H9 (cell line): Measurements from ENCODE around the gene GSG1L. TPM values are rescaled to one million over a fixed set of nuclear protein-coding genes. Genes with fewer than 3 reads are reported as not detected.

Source experiments
- DNase-seq: peaks from one replicate; pipeline ENCODE4 v3.0.0-alpha.2; 2017
- H2AFZ ChIP-seq: one replicate; pipeline ENCODE4 v1.6.1; 2013; ENCODE audit warnings: mild to moderate bottlenecking, low read length, control low read depth, moderate library complexity
- H2AK5ac ChIP-seq: 2 replicates; pipeline ENCODE4 v1.6.1; 2013; ENCODE audit warnings: low read length, control low read depth, mixed read lengths; ENCODE audit not compliant: insufficient read length
- H2BK120ac ChIP-seq: one replicate; pipeline ENCODE4 v1.6.1; 2013; ENCODE audit warnings: low read depth, mild to moderate bottlenecking, low read length, control low read depth, inconsistent platforms; ENCODE audit not compliant: poor library complexity, severe bottlenecking
- H2BK12ac ChIP-seq: 2 replicates; pipeline ENCODE4 v1.6.1; 2013; ENCODE audit warnings: low read length, control low read depth, mixed read lengths, low read depth; ENCODE audit not compliant: insufficient read length
- H2BK15ac ChIP-seq: 2 replicates; pipeline ENCODE4 v1.6.1; 2013; ENCODE audit warnings: low read depth, low read length, control low read depth
- H2BK20ac ChIP-seq: one replicate; pipeline ENCODE4 v1.6.1; 2013; ENCODE audit warnings: low read depth, mild to moderate bottlenecking, low read length, control low read depth, inconsistent platforms; ENCODE audit not compliant: poor library complexity, severe bottlenecking
- H2BK5ac ChIP-seq: 2 replicates; pipeline ENCODE4 v1.6.1; 2013; ENCODE audit warnings: low read length, control low read depth, mixed read lengths; ENCODE audit not compliant: insufficient read length
- H3K14ac ChIP-seq: 2 replicates; pipeline ENCODE4 v1.6.1; 2013; ENCODE audit warnings: low read length, control low read depth; ENCODE audit not compliant: insufficient read depth
- H3K18ac ChIP-seq: 2 replicates; pipeline ENCODE4 v1.6.1; 2013; ENCODE audit warnings: low read depth, mild to moderate bottlenecking, mixed read lengths, low read length, control low read depth; ENCODE audit not compliant: insufficient read length
- H3K23ac ChIP-seq: 2 replicates; pipeline ENCODE4 v1.6.1; 2013; ENCODE audit warnings: low read length, control low read depth, mixed read lengths, low read depth; ENCODE audit not compliant: insufficient read length
- H3K23me2 ChIP-seq: 2 replicates; pipeline ENCODE4 v1.6.1; 2013; ENCODE audit warnings: low read depth, mild to moderate bottlenecking, mixed read lengths, low read length, control low read depth; ENCODE audit not compliant: insufficient read length, poor library complexity, severe bottlenecking
- H3K27ac ChIP-seq: 2 replicates; pipeline ENCODE4 v1.5.1; 2013; ENCODE audit warnings: low read length, control low read depth, mixed read lengths, low read depth; ENCODE audit not compliant: insufficient read length
- H3K27me3 ChIP-seq: 2 replicates; pipeline ENCODE4 v1.6.1; 2013; ENCODE audit warnings: low read length, control low read depth, inconsistent platforms; ENCODE audit not compliant: insufficient read depth
- H3K4ac ChIP-seq: 2 replicates; pipeline ENCODE4 v1.6.1; 2013; ENCODE audit warnings: low read depth, mild to moderate bottlenecking, control low read depth, inconsistent platforms, low read length, moderate library complexity
- H3K4me1 ChIP-seq: 2 replicates; pipeline ENCODE4 v1.6.1; 2013; ENCODE audit warnings: low read length, control low read depth, inconsistent platforms; ENCODE audit not compliant: insufficient read depth
- H3K4me2 ChIP-seq: 2 replicates; pipeline ENCODE4 v1.6.1; 2013; ENCODE audit warnings: low read length, control low read depth, mixed read lengths; ENCODE audit not compliant: insufficient read length, insufficient read depth
- H3K56ac ChIP-seq: 2 replicates; pipeline ENCODE4 v1.6.1; 2013; ENCODE audit warnings: low read depth, mild to moderate bottlenecking, mixed read lengths, low read length, control low read depth; ENCODE audit not compliant: insufficient read length
- H3K79me1 ChIP-seq: 2 replicates; pipeline ENCODE4 v1.6.1; 2013; ENCODE audit warnings: low read depth, mild to moderate bottlenecking, moderate library complexity, low read length, control low read depth, inconsistent platforms; ENCODE audit not compliant: insufficient read depth, poor library complexity, severe bottlenecking
- H3K79me2 ChIP-seq: 2 replicates; pipeline ENCODE4 v1.6.1; 2013; ENCODE audit warnings: low read length, control low read depth, inconsistent platforms; ENCODE audit not compliant: insufficient read depth
- H3K9ac ChIP-seq: 2 replicates; pipeline ENCODE4 v1.6.1; 2013; ENCODE audit warnings: low read length, control low read depth, mixed read lengths; ENCODE audit not compliant: insufficient read length; ENCODE audit errors: extremely low read depth
- H3K9me3 ChIP-seq: one replicate; pipeline ENCODE4 v1.6.1; 2013; ENCODE audit warnings: low read depth, low read length, inconsistent platforms; ENCODE audit not compliant: control insufficient read depth
- H3T11ph ChIP-seq: one replicate; pipeline ENCODE4 v1.6.1; 2013; ENCODE audit warnings: mild to moderate bottlenecking, low read length, control low read depth, inconsistent platforms
- H4K20me1 ChIP-seq: one replicate; pipeline ENCODE4 v1.6.1; 2013; ENCODE audit not compliant: control insufficient read depth, insufficient read length, insufficient read depth
- H4K5ac ChIP-seq: 2 replicates; pipeline ENCODE4 v1.6.1; 2013; ENCODE audit warnings: low read depth, mild to moderate bottlenecking, mixed read lengths, low read length, control low read depth; ENCODE audit not compliant: insufficient read length
- H4K8ac ChIP-seq: replicated peaks from 2 replicates; pipeline ENCODE4 v1.6.1; 2013; ENCODE audit warnings: low read length, control low read depth, mixed read lengths, low read depth; ENCODE audit not compliant: insufficient read length
- H4K91ac ChIP-seq: 2 replicates; pipeline ENCODE4 v1.6.1; 2013; ENCODE audit warnings: low read depth, mild to moderate bottlenecking, moderate library complexity, mixed read lengths, low read length, control low read depth; ENCODE audit not compliant: insufficient read length
- H3K27ac Mint-ChIP-seq, 3 experiments: 2 replicates in 2 of 3; 3 replicates in 1 of 3; pipeline ENCODE4 v1.8.0; 2020 to 2021; ENCODE audit warnings: mixed read lengths in 3 of 3, mild to moderate bottlenecking in 1 of 3, moderate library complexity in 1 of 3
- H3K27me3 Mint-ChIP-seq: 2 replicates; pipeline ENCODE4 v1.8.0; 2021; ENCODE audit warnings: low read depth, mild to moderate bottlenecking, moderate library complexity, mixed read lengths
- H3K36me3 Mint-ChIP-seq, 3 experiments: 2 replicates in 2 of 3; 3 replicates in 1 of 3; pipeline ENCODE4 v1.8.0; 2020 to 2021; ENCODE audit warnings: low read depth in 3 of 3, mixed read lengths in 3 of 3; ENCODE audit not compliant: insufficient read depth in 1 of 3
- H3K4me1 Mint-ChIP-seq, 2 experiments: 2 replicates each; pipeline ENCODE4 v1.8.0; 2020; ENCODE audit warnings: mixed read lengths in 2 of 2
- H3K4me3 Mint-ChIP-seq, 2 experiments: 2 replicates in 1 of 2; 3 replicates in 1 of 2; pipeline ENCODE4 v1.8.0; 2020 to 2021; ENCODE audit warnings: mild to moderate bottlenecking in 2 of 2, mixed read lengths in 2 of 2, moderate library complexity in 1 of 2
- H3K9me3 Mint-ChIP-seq, 2 experiments: 2 replicates in 1 of 2; 3 replicates in 1 of 2; pipeline ENCODE4 v1.8.0; 2020; ENCODE audit warnings: mild to moderate bottlenecking in 2 of 2, mixed read lengths in 2 of 2, moderate library complexity in 1 of 2
- WGBS: extraction: QIAGEN DNeasy Blood & Tissue Kit; methylation state at CpG from one replicate; pipeline ENCODE4 v1.1.7; 2013; ENCODE audit warnings: missing lambda C conversion rate, low lambda C conversion rate, mixed read lengths; ENCODE audit not compliant: insufficient read length; ENCODE audit errors: extremely low coverage; 5-methylcytosine and 5-hydroxymethylcytosine counted together
- total RNA-seq: library from RNA; stranded (reverse); gene quantifications from 2 replicates; pipeline ENCODE4 v1.2.1, GENCODE V29; 2021
- TF ChIP-seq, protein P1 (sequence below): fragments of 200-600 bp; sonication (generic); conservative IDR thresholded peaks from 3 replicates; pipeline ENCODE4 v1.8.0; 2021; ENCODE audit warnings: antibody characterized with exemption, mild to moderate bottlenecking

GSG1L gene
- total RNA-seq, 1 experiment from 2014 or later = 0.35 TPM

DNA sequence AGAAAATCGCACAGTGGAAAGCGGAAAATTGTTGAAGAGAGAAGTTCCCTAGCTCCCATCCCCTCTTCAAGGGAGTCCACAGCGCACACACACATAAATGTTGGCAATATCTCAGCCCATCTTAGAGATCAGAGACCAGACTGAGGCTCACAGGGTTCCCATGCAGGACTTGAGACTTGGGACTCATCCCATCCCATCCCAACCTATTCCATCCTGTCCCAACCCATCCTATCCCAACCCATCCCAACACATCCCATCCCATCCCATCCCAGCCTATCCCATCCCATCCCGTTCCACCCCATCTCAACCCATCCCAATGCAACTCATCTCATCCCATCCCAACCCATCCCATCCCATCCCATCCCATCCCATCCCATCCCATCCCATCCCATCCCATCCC lies 29.6 kb downstream of the GSG1L start:
- TF ChIP-seq, protein P1, sequence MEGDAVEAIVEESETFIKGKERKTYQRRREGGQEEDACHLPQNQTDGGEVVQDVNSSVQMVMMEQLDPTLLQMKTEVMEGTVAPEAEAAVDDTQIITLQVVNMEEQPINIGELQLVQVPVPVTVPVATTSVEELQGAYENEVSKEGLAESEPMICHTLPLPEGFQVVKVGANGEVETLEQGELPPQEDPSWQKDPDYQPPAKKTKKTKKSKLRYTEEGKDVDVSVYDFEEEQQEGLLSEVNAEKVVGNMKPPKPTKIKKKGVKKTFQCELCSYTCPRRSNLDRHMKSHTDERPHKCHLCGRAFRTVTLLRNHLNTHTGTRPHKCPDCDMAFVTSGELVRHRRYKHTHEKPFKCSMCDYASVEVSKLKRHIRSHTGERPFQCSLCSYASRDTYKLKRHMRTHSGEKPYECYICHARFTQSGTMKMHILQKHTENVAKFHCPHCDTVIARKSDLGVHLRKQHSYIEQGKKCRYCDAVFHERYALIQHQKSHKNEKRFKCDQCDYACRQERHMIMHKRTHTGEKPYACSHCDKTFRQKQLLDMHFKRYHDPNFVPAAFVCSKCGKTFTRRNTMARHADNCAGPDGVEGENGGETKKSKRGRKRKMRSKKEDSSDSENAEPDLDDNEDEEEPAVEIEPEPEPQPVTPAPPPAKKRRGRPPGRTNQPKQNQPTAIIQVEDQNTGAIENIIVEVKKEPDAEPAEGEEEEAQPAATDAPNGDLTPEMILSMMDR = no peak

More for the DNA sequence above, 29.6 kb downstream of the GSG1L start:
- 100% methylated on average over 1 of the region's 4 CpGs for WGBS
- H3K9ac ChIP-seq = no peak overlapping the region
- no peaks in the 10 kb centered on the region for H3K27me3 ChIP-seq
- no peaks in the 10 kb centered on the region for H3K36me3 Mint-ChIP-seq
- H3K56ac ChIP-seq = no peak overlapping the region
- no peak for DNase-seq
- H3K4me2 ChIP-seq = no peak overlapping the region
- H4K5ac ChIP-seq = no peak overlapping the region
- peaks cover 23% of the 10 kb centered on the region for H3K27me3 Mint-ChIP-seq
- no peaks in the 10 kb centered on the region for H4K20me1 ChIP-seq
- no peak overlapping the region for H3K27ac ChIP-seq
- no peak overlapping the region for H2BK5ac ChIP-seq
- H4K8ac ChIP-seq = no peak overlapping the region
- H3K4me3 Mint-ChIP-seq = no peak overlapping the region
- H3K23me2 ChIP-seq = no peaks in the 10 kb centered on the region
- H3K14ac ChIP-seq = no peak overlapping the region
- no peak overlapping the region for H3K4ac ChIP-seq
- no peak overlapping the region for H2AK5ac ChIP-seq
- H3K23ac ChIP-seq = no peak overlapping the region
- no peak overlapping the region for H3K18ac ChIP-seq
- no peak overlapping the region for H2BK12ac ChIP-seq
- H3K4me1 Mint-ChIP-seq = peaks cover 5 to 6% of the 10 kb centered on the region in 2 experiments; a peak in 3 of 4 replicates
- no peak overlapping the region for H2BK15ac ChIP-seq
- peaks cover 0 to 2% of the 10 kb centered on the region in 2 experiments; a peak in 1 of 5 replicates for H3K9me3 Mint-ChIP-seq
- no peaks in the 10 kb centered on the region for H3K79me2 ChIP-seq
- no peaks in the 10 kb centered on the region for H3K4me1 ChIP-seq
- H2AFZ ChIP-seq = no peak overlapping the region
- H2BK120ac ChIP-seq = no peak overlapping the region
- 0 out of 7 replicates have a peak overlapping the region, but pooled peaks of 1 of the 3 experiments have one; percentile 21 for H3K27ac Mint-ChIP-seq
- H2BK20ac ChIP-seq = no peak overlapping the region
- no peaks in the 10 kb centered on the region for H3K9me3 ChIP-seq
- H4K91ac ChIP-seq = no peak overlapping the region
- no peaks in the 10 kb centered on the region for H3K79me1 ChIP-seq
- H3T11ph ChIP-seq = no peak overlapping the region
